Non-pigmented ciliary epithelial cell (primary cell): ENCODE data around the gene CNDP1.
"Not testable (repeated sequence)": the region's sequence is repeated elsewhere in the genome, so short reads cannot be mapped to it uniquely, and the experiment has no call there.

Experiments
- DNase-seq: peaks from one replicate; pipeline ENCODE4 v3.0.0-alpha.2; 2010; ENCODE audit warnings: low read depth

The CNDP1 gene

DNA sequence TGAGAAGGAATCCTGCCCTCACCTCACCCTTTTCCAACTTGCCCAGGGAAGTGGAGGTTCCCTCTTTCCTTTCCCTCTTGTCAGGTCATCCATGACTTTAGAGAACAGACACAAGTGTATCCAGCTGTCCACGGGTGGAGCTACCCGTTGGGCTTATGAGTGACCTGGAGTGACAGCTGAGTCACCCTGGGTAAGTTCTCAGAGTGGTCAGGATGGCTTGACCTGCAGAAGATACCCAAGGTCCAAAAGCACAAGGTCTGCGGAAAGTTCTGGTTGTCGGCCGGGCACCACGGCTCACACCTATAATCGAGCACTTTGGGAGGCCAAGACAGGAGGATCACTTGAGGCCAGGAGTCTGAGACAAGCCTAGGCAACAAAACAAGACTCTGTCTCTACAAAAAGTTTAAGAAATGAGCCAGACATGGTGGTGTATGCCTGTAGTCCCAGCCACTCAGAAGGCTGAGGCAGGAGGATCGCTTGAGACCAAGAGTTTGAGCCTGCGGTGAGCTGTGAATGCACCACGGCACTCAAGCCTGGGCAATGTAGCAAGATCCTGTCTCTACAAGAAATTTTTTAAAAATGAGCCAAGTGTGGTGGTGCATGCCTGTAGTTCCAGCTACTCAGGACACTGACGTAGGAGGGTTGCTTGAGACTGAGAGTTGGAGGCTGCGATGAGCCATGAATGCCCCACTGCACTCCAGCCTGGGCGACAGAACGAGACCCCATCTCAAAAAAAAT, 14.0 kb upstream of the CNDP1 start:
- DNase-seq, result no peak

DNA sequence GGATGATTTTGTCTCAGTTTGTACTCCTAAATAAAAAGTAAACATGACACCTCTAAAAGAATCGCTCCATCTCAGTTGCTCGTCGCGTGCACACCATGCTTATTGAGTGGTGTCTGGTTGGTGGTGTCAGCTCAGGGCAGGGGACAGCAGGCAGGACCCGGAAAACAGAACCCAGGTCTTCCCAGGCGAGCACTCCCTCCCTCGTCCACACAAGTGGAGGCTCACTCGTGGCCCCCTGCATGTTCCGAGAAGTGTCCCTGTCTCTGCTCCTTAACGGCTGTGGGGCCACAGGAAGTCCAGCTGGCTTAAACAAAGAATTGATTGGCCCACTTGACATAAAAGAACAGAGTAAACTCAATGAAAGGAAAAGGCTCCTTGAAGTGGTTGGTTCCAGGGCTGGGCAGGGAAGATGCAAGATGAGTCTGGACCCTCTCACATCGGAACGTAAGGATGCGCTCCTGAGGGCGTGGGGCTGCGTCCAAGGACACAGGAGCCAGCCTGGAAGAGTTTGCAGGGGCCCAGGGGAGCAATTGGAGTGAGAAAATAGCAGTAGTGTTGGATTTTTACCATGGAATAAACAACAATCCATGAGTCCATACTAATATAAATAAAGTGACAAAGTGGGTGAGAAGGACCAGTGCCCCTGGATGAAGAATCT, 13.1 kb upstream of the CNDP1 start:
- no peak for DNase-seq

DNA sequence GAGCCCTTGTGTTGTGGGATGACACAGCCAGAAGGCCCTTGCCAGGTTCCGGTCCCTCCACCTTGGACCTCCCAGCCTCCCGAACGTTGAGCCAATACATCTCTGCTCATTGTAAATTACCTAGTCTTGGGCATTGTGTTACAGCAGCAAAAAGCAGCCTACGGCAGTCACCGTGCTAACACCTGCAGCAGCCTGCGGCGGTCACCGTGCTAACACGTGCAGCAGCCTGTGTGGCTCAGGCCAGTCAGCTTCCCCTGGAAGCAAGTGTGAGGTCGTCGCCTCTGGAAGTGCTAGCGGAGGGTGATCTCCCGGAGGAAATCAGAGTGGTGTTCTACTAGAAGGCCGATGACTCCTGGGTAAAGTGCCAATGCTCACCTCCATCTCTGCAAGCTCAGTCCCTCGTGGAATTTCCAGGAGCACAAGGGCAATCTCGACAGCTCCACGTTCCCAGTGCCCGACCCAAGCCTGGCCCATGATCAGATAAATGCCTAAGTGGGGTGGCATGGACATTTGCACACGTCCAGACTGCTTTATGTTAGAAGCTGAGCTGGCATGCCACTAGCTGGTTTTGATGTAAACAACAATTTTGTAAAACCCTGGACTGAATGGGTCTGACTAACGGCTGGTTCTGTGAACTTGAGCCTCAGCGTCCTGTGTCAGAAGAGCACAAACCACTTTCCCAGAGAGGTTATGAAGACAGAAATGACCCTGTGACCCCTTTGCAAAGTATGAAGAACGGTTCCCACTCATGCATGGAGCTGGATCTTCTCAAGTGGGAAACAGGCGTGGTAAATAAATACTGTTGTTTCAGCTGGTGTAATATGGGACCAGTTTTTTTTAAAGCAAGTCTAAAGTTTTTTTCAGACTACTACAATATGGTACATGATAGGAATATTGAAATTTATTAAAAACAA, 11.4 kb upstream of the CNDP1 start:
- no peak for DNase-seq

DNA sequence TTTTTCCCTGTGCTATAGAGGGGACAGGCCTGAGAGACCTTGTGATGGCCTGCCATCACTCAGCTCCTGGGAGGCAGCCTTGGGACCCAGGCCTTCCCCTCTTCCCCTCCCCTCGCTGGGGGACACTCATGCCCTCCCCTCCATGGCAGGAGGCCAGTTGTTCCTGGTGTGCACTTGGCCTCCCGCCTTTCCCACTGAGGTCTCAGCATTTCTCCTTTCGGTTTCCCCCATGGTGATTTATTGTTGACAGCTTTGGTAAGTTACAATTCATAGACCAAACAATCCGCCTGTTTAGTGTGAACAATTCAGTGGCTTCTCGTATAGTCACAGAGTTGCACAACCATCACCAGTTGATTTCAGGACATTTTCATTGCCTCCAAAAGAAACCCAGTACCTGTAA, 10.2 kb upstream of the CNDP1 start:
- no peak for DNase-seq

DNA sequence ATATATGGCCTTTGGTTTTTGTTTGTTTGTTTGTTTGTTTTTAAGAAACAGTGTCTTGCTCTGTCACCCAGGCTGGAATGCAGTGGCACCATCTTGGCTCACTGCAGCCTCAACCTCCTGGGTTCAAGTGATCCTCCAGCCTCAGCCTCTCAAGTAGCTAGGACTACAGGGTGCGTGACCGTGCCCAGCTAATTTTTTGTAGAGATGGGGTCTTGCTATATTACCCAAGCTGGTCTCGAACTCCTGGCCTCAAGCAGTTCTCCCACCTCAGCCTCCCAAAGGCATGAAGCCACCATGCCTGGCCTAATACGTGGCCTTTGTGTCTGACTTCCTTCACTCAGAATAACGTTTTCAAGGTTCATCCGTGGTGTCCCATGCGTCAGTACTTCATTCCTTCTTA, 9.4 kb upstream of the CNDP1 start:
- DNase-seq, result not testable (repeated sequence)

DNA sequence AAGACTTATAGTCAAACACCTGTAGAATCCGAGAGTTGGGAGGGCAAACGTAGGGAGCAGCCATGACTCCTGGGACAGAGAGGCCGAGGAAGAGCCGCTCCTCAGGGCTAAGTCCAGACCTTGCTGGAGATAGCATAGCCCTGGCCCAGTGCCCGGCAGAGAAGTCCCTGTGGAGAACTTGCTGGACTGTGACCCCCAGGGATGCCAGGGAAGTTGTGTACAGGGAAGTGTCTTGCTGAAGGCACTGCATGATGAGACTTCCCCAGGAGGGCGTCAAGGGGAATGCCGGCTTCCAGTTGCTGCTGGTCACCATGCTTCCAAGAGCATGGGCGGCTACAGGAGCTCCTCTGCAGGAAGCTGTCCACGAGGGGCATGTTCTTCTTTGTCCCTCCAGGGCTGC, 8.6 kb upstream of the CNDP1 start:
- DNase-seq, result no peak

DNA sequence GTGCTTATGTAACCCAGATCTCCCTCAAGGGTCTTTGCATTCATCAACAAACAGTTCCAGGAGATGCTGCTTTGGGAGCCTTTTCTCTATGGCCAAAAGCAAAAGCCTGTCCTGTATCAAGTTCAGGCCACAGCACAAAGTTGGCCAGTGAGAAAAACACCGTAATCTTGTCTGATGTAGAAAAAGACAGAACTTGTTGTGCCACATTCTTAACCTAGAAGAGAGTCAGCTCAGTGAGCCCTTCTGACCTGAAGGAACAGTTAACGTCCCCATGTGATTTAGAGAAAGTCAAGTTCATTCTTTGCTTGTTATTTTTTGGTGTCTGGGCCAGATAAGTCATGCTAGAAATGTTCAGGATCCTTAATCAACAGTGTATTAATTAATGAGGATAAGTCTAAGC, 7.8 kb upstream of the CNDP1 start:
- DNase-seq, result no peak

DNA sequence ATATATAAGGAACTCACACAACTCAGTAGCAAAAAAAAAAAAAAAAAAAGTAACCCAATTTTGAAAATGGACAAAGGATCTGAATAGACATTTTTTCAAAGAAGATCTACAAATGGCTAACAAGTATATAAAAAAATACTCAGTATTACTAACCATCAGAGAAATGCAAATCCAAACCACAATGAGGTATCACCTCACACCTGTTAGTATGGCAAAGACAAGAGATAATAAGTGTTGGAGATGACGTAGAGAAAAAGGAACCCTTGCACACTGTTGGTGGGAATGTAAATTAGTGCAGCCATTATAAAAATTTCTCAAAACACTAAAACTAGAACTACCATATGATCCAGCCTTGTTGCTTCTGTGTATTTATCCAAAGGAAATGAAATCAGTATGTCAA, 5.8 kb upstream of the CNDP1 start:
- DNase-seq, result no peak

DNA sequence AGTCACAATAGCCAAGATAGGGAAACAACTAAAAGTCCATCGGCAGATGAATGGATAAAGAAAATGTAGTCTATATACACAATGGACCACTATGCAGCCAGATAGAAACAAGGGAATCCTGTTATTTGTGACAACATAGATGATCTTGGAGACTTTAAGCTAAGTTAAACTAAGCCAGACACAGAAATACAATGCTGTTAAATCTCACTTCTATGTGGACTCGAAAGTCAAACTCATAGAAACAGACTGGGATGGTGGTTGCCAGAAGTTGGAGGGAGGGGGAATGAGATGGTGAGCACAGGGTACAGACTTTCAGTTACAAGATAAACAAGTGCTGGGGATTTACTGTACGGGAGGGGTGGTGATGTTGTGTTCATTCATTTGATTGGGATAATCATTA, 5.4 kb upstream of the CNDP1 start:
- no peak for DNase-seq

DNA sequence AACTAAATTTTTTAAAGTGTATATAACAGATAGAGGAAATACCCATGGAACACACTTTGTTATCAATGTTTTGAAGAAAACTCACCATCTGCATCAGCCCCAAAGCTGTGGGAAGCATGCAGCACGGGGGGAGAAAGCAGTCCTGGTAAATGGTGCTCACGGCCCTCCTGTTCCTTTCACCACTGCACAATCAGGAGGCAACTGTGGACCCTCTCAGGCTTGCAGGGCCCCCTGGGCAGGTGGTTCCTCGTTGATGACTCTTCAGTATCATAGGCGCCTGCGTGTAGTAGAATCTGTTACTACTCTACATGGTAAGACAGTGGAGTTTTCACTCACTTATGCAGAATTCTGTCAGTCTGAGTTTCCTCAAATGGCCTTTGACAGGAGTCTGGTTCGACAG, 4.9 kb upstream of the CNDP1 start:
- DNase-seq, result no peak

DNA sequence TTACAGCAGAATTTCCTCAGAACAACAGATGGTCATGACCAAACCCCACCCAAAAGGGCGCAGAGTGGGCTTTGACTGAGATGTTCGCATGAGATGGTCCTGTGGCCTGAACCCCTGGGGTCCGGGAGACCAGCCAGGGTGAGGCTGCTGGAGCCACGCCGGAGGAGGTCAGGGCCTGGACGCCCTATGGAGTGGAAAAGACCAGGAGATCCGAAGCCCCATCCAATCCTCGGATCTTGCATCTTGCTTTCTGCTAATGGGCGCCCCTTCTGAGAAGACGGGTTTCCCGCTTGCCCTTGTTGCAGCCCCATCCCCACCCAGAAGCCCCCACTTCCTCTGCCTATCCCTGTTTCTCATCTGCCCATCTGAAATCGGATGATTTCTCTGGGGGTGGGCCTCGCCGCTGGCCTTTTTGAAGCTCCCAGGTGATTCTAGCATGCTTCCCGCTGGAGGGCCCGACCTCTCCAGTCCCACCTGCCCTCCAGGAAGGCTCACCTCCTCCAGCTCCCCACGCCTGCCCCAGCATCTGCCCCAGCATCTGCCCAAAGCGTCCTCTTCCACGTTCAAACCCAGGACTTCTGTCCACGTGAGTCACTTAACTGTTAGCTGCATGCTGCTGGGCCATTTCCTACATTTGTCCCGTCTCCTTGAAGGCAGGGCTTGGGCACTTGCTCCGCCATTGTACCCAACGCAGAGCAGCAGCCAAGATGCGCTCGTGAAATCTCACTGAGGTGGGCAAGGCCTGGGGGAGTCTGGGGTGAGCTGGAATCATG, 4.3 kb upstream of the CNDP1 start:
- no peak for DNase-seq

DNA sequence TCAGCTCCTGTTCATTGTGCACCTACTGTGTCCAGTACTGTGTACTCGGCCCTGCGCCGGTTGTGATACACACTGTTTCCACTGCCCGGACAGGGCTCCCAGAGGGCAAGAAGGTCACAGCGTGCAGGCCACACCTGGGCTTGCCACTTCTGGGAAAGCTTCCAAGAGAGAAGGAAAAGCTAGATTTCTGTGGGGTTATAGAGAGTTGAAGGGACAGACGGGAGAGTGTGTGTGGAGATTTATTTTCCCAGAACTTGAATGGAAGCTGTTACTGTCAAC, 3.8 kb upstream of the CNDP1 start:
- no peak for DNase-seq

DNA sequence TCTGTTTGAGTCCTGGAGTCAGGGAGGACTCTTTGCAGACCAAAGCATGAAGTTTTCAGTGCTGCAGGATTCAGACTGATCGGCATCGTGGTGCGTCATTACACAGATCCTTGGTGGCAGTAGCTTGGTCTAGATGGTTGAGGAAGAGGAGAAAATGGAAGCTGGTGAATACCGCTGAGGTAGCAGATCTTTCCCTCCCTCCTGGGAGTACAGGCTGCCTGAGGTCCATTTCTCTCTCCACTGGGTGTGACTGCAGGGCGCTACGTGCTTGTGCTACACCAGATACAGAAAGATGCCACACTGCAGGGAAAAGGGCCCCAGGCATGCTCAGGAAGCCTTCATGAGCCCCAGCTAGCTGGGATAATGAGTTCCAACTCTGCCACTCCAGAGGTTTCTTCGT, 3.3 kb upstream of the CNDP1 start:
- no peak for DNase-seq

DNA sequence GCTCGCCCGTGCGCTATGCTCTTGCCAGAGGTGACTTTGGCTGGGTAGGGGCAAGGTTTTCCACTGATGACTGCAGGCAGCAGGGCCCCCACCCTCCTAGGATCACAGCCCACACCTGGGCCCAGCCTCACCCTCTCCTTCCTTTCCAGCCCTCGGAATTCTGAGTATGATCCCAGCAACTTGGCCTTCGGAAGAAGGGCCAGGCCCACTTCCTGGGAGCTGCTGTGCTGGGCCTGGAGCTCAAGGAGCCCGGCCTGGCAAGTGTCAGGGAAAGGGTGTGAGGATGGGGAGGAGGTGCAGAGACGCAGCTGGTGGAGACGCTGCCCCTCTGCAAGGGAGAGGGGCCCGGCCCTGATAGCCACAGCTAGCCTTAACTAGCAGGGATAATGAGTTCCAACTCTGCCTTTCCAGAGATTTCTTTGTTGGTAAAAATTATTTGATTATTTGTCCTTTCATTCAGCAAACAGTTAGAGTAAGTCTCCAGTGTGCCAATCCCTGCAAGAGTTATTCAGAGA, 1.7 kb upstream of the CNDP1 start:
- no peak for DNase-seq

DNA sequence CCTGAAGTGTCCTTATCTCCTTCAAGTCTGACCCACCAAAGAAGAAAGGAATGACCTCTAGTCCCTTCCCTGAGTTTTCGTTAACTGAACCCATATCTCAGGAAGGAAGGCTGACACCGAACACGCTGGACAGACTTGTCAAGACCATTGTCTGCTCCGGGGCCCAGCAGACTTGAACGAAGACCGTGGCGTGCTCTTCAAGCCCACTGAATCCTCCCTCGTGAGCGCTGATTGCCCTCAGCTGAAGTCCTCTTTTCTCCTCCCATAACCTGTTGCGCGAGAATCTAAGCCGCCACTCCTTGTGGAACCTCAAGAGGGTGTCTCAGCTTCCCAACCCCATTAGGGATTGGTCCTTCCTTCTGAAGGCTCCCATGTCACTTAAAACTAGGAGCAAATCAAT, 634 bp upstream of the CNDP1 start:
- DNase-seq, result no peak

DNA sequence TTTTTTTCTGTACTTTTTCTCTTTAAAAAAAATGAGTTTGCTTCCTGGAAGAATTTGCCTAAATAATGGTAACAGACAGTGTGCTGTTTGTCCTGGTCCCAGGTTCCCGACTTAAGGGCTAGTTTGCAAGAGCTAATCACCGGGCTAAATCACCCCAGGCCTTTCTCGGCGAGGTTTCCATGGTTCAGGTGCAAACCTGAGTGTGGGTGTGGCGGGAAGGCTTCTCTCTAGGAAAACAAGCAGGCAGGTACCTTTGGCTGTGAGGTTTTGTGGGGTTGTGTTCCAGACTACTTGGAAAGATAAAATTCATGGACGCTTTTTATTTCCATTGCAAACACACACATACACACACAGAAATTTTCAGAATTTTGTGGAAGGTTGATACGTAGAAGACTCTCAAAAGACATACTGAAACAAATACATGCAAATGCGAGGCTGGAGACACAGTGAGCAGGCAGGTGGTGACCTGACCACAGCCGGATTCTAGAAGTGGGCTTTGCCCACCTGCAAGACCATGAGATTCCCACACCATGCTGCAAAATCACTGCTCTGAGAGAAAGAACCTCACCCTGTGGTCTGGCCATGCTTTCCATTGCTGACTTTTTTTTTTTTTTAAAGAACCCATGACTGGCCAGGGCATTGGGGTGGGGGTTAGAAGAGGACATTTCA, 815 bp downstream of the CNDP1 start:
- no peak for DNase-seq

DNA sequence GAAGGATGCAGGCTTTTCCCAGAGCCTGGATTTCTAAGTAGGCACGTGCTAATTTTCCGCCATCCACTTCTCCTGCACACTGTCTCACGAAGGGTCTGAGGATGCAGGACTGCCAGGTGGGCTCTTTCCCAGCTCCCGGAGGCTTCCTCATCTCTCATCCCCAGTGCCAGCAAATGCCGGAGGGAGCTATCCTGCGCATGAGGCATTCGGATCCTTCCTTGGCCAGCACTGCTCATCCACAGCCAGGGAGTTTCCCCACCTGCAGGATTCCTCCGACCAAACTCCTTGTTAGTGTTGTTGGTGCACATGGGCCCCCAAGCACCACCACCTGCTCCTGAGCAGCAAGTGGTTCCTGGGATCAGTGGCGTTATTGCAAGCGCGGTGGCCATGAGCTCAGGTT, 5.0 kb downstream of the CNDP1 start:
- DNase-seq, result no peak

DNA sequence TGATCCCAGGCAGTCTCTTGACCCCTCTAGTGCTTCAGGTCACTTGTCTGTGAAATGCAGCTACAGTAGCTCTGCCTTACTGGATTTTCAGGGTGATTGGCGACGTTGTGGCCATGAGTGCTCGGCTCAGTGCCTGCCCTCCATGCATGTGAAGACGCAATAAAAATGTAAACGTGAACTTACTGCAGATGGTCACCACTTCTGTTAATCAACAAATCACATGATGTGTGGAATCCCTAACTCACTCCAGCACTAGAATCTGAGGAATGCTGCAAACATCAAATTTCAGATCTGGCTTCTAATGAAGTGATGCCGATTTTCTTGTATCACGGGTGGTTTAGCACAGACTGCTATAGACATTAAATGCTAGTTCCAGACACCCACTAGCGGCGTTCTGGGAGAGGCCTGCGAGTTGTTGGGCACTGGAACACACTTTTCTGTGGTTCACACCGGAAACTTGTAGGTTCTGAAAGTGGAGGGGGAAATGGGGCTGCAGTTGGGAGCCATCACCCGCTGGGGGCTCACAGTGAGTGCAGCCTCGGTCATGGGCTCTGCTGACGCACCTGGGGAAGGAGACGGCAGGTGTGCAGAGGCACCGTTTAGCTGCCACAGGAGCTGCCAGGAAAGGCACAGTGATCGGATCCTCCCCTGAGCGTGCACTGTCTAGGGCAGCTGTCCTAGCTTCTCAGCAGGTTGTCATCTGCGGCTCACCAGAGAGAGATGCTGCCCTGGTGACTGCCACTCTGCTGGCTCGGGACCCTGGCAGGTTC, 6.5 kb downstream of the CNDP1 start:
- DNase-seq, result no peak

DNA sequence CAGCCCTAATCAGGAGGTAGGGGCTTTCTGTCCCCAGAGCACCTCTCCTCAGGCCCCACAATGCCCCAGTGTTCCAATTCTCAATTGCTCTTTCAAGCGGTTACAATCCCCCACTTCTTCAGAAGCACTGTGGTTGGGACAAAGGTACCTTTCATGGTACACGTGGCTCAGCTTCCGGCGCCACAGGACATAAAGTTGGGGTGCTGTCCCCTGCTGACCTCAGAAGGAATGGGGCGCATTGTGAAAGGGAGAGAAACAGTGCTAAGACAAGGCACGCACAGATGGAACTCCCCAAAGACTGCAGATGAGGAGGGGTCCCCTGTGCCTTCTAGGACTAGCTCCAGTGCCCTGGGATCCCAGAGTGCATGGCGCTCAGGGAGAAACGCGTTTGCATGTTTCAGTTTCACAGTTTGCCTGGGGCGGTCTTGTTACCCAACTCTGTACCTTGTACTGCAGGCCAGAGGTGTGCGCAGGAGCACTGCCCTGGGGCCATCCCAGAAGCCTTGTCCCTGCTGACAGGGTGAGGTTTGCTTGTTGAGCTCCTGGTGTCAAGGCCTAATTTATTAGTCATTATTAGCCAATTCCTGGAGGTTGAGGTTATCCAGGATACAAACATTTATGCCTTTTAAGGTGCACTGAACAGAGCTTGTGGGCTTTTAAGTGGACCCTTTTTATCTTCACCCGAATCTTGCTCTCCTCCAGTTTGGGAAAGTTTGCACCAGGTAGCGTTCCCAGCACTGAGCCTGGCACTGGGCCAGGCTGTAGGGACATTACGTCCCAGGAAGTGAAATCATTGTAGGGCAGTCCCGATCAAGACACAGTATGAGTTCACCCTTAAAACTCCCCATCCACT, 7.6 kb downstream of the CNDP1 start:
- DNase-seq, result no peak

DNA sequence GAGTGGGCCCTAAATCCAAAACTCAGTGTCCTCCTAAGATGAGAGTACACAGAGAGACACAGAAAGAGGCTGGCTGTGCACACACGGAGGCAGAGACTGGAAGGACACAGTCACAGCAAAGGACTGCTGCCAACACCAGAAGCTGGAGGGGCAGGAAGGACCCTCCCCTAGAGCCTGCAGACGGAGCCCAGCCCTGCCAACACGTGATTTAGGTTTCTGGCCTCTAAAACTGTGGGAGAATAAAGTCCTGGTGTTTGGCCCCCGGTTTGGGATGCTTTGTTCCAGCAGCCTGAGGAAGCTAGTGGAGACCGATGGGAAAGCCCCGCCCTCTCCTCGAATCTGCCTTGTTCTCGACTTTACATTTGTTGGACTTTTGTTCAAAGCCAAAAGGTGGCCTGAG, 10.6 kb downstream of the CNDP1 start:
- no peak for DNase-seq
